ENCODE results near the gene CCL13.

- TF ChIP-seq POLR2A (IDR thresholded peaks at IDR 0.05): no peak
- no peak for TF ChIP-seq CTCF (IDR thresholded peaks at IDR 0.05)
Observed at GRCh38 chr17:34399725-34400124, 43.4 kb downstream of the CCL13 start.

Data from adrenal gland (tissue), 5 donors.